Stomach (tissue), 9 donors: ENCODE measurements around the gene RMC1. TPM values are rescaled to one million over a fixed set of nuclear protein-coding genes. Genes with fewer than 3 reads are reported as not detected.
"Not testable (repeated sequence)": the region's sequence is repeated elsewhere in the genome, so short reads cannot be mapped to it uniquely, and the experiment has no call there.

Experiments used
- DNase-seq, 2 donors: peaks; one replicate each; pipeline versions ENCODE4 v3.0.0 to v3.0.0-alpha.2; 2013 to 2019
- H3K27ac ChIP-seq, 5 donors: fragments of 200-600 bp in 4 of 5; sonication (generic) in 4 of 5; one replicate each; pipeline ENCODE4 v1.5.1; 2013 to 2019; ENCODE audit warnings: mild to moderate bottlenecking in 1 of 5, moderate library complexity in 1 of 5
- H3K27me3 ChIP-seq, 3 donors: fragments of 200-600 bp; sonication (generic); one replicate each; pipeline ENCODE4 v1.5.1; 2017 to 2019; ENCODE audit warnings: mixed run types in 1 of 3
- H3K36me3 ChIP-seq, 4 donors: fragments of 200-600 bp; sonication (generic); 1 replicate in 3 of 4; 2 replicates in 1 of 4; pipeline ENCODE4 v1.5.1; 2016 to 2019
- H3K4me1 ChIP-seq, 4 donors: fragments of 200-600 bp; sonication (generic); one replicate each; pipeline ENCODE4 v1.5.1; 2016 to 2019
- H3K4me3 ChIP-seq, 4 donors: fragments of 200-600 bp; sonication (generic) in 3 of 4; one replicate each; pipeline ENCODE4 v1.5.1; 2016 to 2019; ENCODE audit warnings: mild to moderate bottlenecking in 1 of 4
- H3K9me3 ChIP-seq, 4 donors: fragments of 200-600 bp; sonication (generic); one replicate each; pipeline ENCODE4 v1.5.1; 2016 to 2019
- CTCF ChIP-seq, 7 experiments: fragments of 450-650 bp in 4 of 7; fragments of 200-600 bp in 3 of 7; sonication (generic) in 3 of 7; IDR thresholded peaks; one replicate each; pipeline ENCODE4 v1.5.1; 2016 to 2019; ENCODE audit warnings: antibody characterized with exemption in 7 of 7, control low read depth in 2 of 7, mild to moderate bottlenecking in 1 of 7
- EP300 ChIP-seq: sonication (generic); formaldehyde crosslinking; IDR thresholded peaks from one replicate; pipeline ENCODE4 v1.6.1; 2017; ENCODE audit warnings: antibody characterized with exemption
- POLR2A ChIP-seq, 4 donors: fragments of 450-650 bp; IDR thresholded peaks; one replicate each; pipeline ENCODE4 v1.6.1; 2016; ENCODE audit warnings: antibody characterized with exemption in 4 of 4, control low read depth in 2 of 4, mild to moderate bottlenecking in 1 of 4, moderate library complexity in 1 of 4
- POLR2AphosphoS5 ChIP-seq, 3 donors: sonication (generic); formaldehyde crosslinking; IDR thresholded peaks; one replicate each; pipeline ENCODE4 v1.6.1; 2016; ENCODE audit warnings: antibody characterized with exemption in 3 of 3
- WGBS, 5 donors: extraction: QIAGEN DNeasy Blood & Tissue Kit in 3 of 5; methylation state at CpG; one replicate each; pipeline versions ENCODE4 v1.1.5 to v1.1.7; 2013 to 2018; 5-methylcytosine and 5-hydroxymethylcytosine counted together
- intact Hi-C: fragments of 100-400 bp; cut with DNase I; formaldehyde crosslinking; loops from one replicate; pipeline ENCODE4 v1.15.1; 2023; ENCODE audit warnings: low total_unique reads
- polyA plus RNA-seq, 3 donors: library from polyadenylated mRNA; stranded (reverse); fragments of 200-250 nt; gene quantifications; one replicate each; pipeline ENCODE4 v1.2.3, GENCODE V29; 2013
- total RNA-seq, 5 donors: library from RNA; depleted of rRNA; stranded (reverse); fragments of >200 nt; gene quantifications; one replicate each; pipeline versions ENCODE4 v1.1.0 to v1.2.3, GENCODE V29; 2014 to 2016
- donor health status: healthy with polysubstance abuse.
- donor health status: Bipolar disorder and iron deficiency.
- donor health status: healthy.

RMC1 gene
- total and polyA plus RNA-seq, 8 donors = 0.87 to 41.2 (median 31.6) TPM

GRCh38 chr18:23556145-23556780 is 53.0 kb downstream of the RMC1 start:
- Histone ChIP-seq H3K4me3 (no peak overlapping the region), H3K27ac (no peak overlapping the region), H3K4me1 (no peaks in the 10 kb centered on the region), H3K9me3 (no peaks in the 10 kb centered on the region), H3K36me3 (peaks cover 78 to 100% (median 100%) of the 10 kb centered on the region in 4 donors), H3K27me3 (no peaks in the 10 kb centered on the region)
- WGBS, 5 donors = 92 to 95% (median 94%) methylated on average over 14 to 19 of the region's 19 CpGs
- TF ChIP-seq CTCF (IDR thresholded peaks at IDR 0.05) (no peak), POLR2AphosphoS5 (IDR thresholded peaks at IDR 0.05) (no peak), POLR2A (IDR thresholded peaks at IDR 0.05) (no peak), EP300 (no peak)
- DNase-seq = no peak
- intact Hi-C loops = no loop called here

- H3K36me3 ChIP-seq = peaks cover 70 to 100% (median 100%) of the 10 kb centered on the region in 4 donors
- H3K4me3 ChIP-seq, intact Hi-C loops: not testable (repeated sequence)
Measured at GRCh38 chr18:23557511-23557910, 54.2 kb downstream of the RMC1 start.

GRCh38 chr18:23560186-23560585 is 56.9 kb downstream of the RMC1 start:
- Histone ChIP-seq H3K27ac (no peak overlapping the region), H3K4me3 (no peak overlapping the region), H3K36me3 (peaks cover 44 to 99% (median 98%) of the 10 kb centered on the region in 4 donors), H3K9me3 (no peaks in the 10 kb centered on the region), H3K27me3 (no peaks in the 10 kb centered on the region), H3K4me1 (peaks cover 0 to 5% (median 0%) of the 10 kb centered on the region in 4 donors)
- WGBS, 5 donors = 90 to 95% (median 90%) methylated on average over 4 of the region's 4 CpGs
- intact Hi-C loops = no loop called here
- no peak for TF ChIP-seq CTCF (IDR thresholded peaks at IDR 0.05)
- no peak for TF ChIP-seq EP300
- TF ChIP-seq POLR2A (IDR thresholded peaks at IDR 0.05) = no peak
- no peak for TF ChIP-seq POLR2AphosphoS5 (IDR thresholded peaks at IDR 0.05)
- DNase-seq = no peak

More at GRCh38 chr18:23557511-23557910, 54.2 kb downstream of the RMC1 start:
- WGBS, 5 donors = 93 to 96% (median 95%) methylated on average over 8 of the region's 8 CpGs
- H3K27me3 ChIP-seq, H3K4me1 ChIP-seq, H3K9me3 ChIP-seq, H3K27ac ChIP-seq, DNase-seq: not testable (repeated sequence)

GRCh38 chr18:23563377-23564043 is 60.2 kb downstream of the RMC1 start:
- WGBS, 5 donors = 89 to 100% (median 97%) methylated on average over 2 of the region's 2 CpGs
- intact Hi-C loops = no loop called here

More at GRCh38 chr18:23563377-23564043, 60.2 kb downstream of the RMC1 start:
- peaks cover 34 to 99% (median 98%) of the 10 kb centered on the region in 4 donors for H3K36me3 ChIP-seq
- no peak for DNase-seq
- H3K27me3 ChIP-seq = no peaks in the 10 kb centered on the region
- no peak overlapping the region for H3K4me3 ChIP-seq
- TF ChIP-seq POLR2A (IDR thresholded peaks at IDR 0.05) (no peak), CTCF (IDR thresholded peaks at IDR 0.05) (no peak), EP300 (no peak), POLR2AphosphoS5 (IDR thresholded peaks at IDR 0.05) (no peak)
- no peak overlapping the region for H3K27ac ChIP-seq
- peaks cover 0 to 5% (median 0%) of the 10 kb centered on the region in 4 donors for H3K4me1 ChIP-seq
- no peaks in the 10 kb centered on the region for H3K9me3 ChIP-seq
